ENCODE results near the gene SEMA7A. TPM values are rescaled to one million over a fixed set of nuclear protein-coding genes. Genes with fewer than 3 reads are reported as not detected.

The SEMA7A gene
- total and polyA plus RNA-seq, 9 of the 15 experiments (the other 6 are each of a cell fraction or from before 2014, with no cell fraction given), result 0.04 to 8.2 (median 5.4) TPM; not detected in 1

- TF ChIP-seq, protein P1, sequence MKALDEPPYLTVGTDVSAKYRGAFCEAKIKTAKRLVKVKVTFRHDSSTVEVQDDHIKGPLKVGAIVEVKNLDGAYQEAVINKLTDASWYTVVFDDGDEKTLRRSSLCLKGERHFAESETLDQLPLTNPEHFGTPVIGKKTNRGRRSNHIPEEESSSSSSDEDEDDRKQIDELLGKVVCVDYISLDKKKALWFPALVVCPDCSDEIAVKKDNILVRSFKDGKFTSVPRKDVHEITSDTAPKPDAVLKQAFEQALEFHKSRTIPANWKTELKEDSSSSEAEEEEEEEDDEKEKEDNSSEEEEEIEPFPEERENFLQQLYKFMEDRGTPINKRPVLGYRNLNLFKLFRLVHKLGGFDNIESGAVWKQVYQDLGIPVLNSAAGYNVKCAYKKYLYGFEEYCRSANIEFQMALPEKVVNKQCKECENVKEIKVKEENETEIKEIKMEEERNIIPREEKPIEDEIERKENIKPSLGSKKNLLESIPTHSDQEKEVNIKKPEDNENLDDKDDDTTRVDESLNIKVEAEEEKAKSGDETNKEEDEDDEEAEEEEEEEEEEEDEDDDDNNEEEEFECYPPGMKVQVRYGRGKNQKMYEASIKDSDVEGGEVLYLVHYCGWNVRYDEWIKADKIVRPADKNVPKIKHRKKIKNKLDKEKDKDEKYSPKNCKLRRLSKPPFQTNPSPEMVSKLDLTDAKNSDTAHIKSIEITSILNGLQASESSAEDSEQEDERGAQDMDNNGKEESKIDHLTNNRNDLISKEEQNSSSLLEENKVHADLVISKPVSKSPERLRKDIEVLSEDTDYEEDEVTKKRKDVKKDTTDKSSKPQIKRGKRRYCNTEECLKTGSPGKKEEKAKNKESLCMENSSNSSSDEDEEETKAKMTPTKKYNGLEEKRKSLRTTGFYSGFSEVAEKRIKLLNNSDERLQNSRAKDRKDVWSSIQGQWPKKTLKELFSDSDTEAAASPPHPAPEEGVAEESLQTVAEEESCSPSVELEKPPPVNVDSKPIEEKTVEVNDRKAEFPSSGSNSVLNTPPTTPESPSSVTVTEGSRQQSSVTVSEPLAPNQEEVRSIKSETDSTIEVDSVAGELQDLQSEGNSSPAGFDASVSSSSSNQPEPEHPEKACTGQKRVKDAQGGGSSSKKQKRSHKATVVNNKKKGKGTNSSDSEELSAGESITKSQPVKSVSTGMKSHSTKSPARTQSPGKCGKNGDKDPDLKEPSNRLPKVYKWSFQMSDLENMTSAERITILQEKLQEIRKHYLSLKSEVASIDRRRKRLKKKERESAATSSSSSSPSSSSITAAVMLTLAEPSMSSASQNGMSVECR (CRISPR knock-in tag; IDR thresholded peaks at IDR 0.05), result peak; percentile 39; the same call in 1 of the 2 replicates
- no peak for TF ChIP-seq TBP (optimal IDR thresholded peaks at IDR 0.05; ENCODE audit: low read depth, low read length)
- TF ChIP-seq JUNB (CRISPR knock-in tag; conservative IDR thresholded peaks at IDR 0.05), result no peak
- TF ChIP-seq TAF7 (tag; IDR thresholded peaks at IDR 0.05), result no peak
- TF ChIP-seq KLF1 (tag; IDR thresholded peaks at IDR 0.05), result no peak
- TF ChIP-seq, protein P2, sequence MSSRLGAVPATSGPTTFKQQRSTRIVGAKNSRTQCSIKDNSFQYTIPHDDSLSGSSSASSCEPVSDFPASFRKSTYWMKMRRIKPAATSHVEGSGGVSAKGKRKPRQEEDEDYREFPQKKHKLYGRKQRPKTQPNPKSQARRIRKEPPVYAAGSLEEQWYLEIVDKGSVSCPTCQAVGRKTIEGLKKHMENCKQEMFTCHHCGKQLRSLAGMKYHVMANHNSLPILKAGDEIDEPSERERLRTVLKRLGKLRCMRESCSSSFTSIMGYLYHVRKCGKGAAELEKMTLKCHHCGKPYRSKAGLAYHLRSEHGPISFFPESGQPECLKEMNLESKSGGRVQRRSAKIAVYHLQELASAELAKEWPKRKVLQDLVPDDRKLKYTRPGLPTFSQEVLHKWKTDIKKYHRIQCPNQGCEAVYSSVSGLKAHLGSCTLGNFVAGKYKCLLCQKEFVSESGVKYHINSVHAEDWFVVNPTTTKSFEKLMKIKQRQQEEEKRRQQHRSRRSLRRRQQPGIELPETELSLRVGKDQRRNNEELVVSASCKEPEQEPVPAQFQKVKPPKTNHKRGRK (tag; IDR thresholded peaks at IDR 0.05), result no peak
- no peak for TF ChIP-seq ZNF224 (CRISPR knock-in tag; IDR thresholded peaks at IDR 0.05)
- no peak for TF ChIP-seq PCBP2 (IDR thresholded peaks at IDR 0.05; ENCODE audit: low read depth, low read length, poor library complexity, severe bottlenecking)
- TF ChIP-seq ETV5 (CRISPR knock-in tag; IDR thresholded peaks at IDR 0.05; ENCODE audit: low read depth), result no peak
- TF ChIP-seq ZC3H4 (CRISPR knock-in tag; IDR thresholded peaks at IDR 0.05; ENCODE audit: borderline replicate concordance), result no peak
- TF ChIP-seq SMARCB1 (IDR thresholded peaks at IDR 0.05; ENCODE audit: insufficient read length, low read depth), result no peak
- TF ChIP-seq MED1 (CRISPR knock-in tag; IDR thresholded peaks at IDR 0.05; ENCODE audit: borderline replicate concordance), result no peak
- no peak for TF ChIP-seq SIN3B (IDR thresholded peaks at IDR 0.05; ENCODE audit: low read depth)
- 0 out of 2 replicates have a peak, but pooled peaks have one; percentile 28 for TF ChIP-seq MTA3 (IDR thresholded peaks at IDR 0.05; ENCODE audit: borderline replicate concordance)
- no peak for TF ChIP-seq POU5F1 (IDR thresholded peaks at IDR 0.05; ENCODE audit: borderline replicate concordance, low read depth, low read length, partially characterized antibody)
- TF ChIP-seq NR2C2 (CRISPR knock-in tag; IDR thresholded peaks at IDR 0.05), result 0 out of 2 replicates have a peak, but pooled peaks have one; percentile 38
- TF ChIP-seq NR2C2 (tag; IDR thresholded peaks at IDR 0.05), result peak; percentile 59; the same call in 1 of the 2 replicates
- no peak for TF ChIP-seq SPI1 (IDR thresholded peaks at IDR 0.05; ENCODE audit: borderline replicate concordance, low read depth, low read length)
- no peak for TF ChIP-seq ZNF174 (CRISPR knock-in tag; IDR thresholded peaks at IDR 0.05)
- TF ChIP-seq ZNF263 (CRISPR knock-in tag; IDR thresholded peaks at IDR 0.05; ENCODE audit: borderline replicate concordance), result peak; percentile 59
- no peak for TF ChIP-seq GABPA (tag; conservative IDR thresholded peaks at IDR 0.05; ENCODE audit: low read depth)
- TF ChIP-seq, protein P3, sequence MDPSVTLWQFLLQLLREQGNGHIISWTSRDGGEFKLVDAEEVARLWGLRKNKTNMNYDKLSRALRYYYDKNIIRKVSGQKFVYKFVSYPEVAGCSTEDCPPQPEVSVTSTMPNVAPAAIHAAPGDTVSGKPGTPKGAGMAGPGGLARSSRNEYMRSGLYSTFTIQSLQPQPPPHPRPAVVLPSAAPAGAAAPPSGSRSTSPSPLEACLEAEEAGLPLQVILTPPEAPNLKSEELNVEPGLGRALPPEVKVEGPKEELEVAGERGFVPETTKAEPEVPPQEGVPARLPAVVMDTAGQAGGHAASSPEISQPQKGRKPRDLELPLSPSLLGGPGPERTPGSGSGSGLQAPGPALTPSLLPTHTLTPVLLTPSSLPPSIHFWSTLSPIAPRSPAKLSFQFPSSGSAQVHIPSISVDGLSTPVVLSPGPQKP (CRISPR knock-in tag; IDR thresholded peaks at IDR 0.05), result no peak
- TF ChIP-seq ZNF699 (CRISPR knock-in tag; IDR thresholded peaks at IDR 0.05; ENCODE audit: insufficient replicate concordance), result no peak
- TF ChIP-seq FOXA1 (IDR thresholded peaks at IDR 0.05; ENCODE audit: borderline replicate concordance), result no peak
Measured at GRCh38 chr15:74425630-74426029, 8.1 kb downstream of the SEMA7A start (continued).

All from K562 (cell line).